NCI-H526 (cell line): ENCODE results near the gene ASPRV1.
A peak's percentile ranks its signal among the peaks of the same experiment; 100 is the strongest.
"Not testable (repeated sequence)": the region's sequence is repeated elsewhere in the genome, so short reads cannot be mapped to it uniquely, and the experiment has no call there.

ENCODE experiments used
- DNase-seq, 2 experiments: peaks; one replicate each; lab custom pipeline; 2025; lab: John Stamatoyannopoulos, UW

Gene ASPRV1

DNA sequence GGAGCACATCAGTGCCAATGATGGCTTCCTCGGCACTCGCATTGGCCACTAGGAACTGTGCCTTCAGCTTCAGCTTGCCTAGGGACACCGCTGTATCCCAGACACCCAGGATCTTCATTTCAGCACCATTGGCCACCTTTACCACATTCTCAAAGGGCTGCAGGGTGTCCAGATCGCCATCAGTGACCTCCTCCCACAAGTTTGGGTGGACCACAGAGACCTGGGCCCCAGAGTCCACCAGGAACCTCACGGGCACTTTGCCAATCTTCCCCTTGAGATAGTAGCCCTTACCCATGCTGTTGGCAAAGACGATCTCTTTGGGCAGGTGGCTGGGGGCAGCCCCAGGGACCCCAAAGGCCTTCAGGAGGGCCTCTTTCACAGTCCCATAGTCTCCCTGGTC lies 610 bp downstream of the ASPRV1 start:
- no peak for DNase-seq

DNA sequence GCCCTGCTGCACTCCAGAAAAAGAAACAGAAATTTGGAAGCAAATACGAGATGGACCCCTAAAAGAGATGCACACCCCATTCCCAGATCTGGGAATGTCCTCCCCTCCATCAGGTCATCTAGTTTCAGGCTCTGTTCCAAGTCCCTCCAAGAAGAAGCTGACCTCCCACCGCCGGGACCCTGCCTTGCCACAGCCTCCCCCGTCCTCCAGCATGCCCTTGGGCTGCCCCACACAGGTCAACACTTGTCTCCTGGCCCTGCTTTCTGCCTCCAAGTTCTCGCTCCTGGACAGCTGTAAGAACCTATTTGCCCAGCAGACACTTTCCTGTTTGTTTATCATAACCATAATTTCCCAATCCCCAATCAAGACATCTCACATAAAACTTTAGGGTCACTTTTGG lies 2.0 kb downstream of the ASPRV1 start:
- no peak for DNase-seq

DNA sequence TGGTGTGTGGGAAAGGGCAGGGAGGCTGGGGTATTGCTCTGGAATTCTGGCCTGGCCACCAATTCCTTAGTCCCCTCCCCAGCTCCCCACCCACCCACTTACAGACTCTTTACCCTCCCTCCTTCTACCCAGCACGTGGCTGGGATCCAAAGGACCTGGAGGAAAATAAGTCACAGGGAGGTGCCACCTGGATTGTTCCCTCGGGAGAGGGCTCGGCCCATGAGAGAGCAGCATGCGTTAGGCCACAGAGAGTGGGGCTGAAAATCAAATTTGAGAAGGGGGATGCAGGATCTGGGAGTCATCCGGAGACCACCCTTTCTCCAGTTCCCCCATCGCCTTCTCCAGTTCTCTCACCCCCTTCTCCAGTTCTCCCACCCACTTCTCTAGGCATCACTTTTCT lies 3.0 kb downstream of the ASPRV1 start:
- no peak for DNase-seq

DNA sequence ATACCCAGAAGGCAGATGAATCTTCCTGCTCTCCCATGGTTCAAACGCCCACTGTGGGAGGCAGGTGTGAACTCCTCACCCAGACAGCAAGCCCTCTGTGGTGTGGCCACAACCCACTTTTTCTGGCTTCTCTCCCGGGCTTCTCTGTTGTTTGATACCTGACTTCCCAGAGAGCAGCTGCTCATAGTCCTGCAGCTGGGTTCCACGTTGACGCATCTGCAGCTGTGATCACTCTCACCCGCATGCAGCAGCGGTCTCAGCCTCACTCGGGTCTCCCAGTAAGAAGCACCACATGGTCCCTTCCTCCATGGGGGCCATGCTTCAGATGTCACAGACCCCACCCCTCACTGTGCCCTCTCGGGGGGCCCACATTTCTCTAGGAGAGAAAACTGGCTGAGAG lies 3.5 kb downstream of the ASPRV1 start:
- peak in 1 of 2 experiments; percentile 5 for DNase-seq

DNA sequence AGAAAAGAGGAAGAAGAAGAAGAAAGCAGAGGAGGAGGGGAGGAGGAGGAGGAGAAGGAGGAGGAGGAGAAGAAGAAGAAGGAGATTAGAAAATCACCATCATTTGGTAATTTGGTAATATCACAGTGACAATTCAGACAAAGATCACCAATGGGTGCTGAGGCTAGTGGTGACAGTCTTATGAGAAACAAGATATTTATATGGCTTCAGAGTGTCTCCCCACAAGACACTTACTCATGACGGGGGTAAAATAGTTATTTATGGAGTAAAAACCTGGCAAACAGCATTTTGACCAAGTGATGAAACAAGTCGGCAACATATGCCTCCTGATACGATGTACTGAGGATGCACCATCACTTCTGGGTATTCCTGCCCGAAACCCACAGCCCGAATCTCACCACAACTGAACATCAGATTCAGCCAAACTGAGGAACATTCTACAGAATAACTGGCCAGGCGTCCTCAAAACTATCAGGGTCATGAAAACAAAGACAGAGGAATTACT lies 4.9 kb downstream of the ASPRV1 start:
- no peak for DNase-seq

DNA sequence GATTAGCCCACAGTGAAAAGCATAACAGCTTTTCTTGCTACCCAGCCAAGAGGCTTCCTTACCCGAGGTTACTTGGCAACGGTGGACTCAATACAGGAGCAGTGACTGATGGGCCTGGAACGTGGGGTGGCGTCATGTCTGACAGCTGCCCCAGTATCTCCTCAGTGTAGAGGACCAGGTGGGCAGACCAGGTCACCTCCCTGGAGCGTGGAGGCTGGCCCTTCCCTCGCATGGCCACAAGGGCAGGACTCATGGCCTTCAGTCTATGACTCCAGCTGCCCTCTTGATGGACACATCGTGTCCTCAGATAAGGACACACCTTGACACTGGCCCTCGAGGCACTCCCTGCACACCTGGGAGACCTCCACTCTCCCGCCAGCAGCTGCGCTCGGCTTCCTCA lies 6.4 kb downstream of the ASPRV1 start:
- no peak for DNase-seq

DNA sequence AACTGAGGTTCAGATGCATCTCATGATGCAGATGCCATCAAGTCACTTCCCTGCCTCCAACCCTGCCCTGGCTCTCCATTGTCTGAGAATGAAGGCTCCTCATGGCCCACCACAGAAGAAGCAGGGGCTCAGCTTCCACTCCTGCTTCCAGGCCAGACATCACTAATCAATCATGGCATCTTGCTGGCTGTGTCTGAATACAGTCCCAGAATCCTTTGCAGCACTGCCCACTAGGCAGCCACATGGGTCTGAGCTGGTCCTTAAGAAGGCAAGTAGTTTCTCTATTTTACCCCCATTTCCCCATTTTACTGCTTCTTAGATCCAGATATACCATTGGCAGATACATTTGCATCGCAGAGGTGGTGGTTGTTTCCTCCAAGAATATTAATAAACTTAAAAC lies 7.3 kb downstream of the ASPRV1 start:
- no peak for DNase-seq

DNA sequence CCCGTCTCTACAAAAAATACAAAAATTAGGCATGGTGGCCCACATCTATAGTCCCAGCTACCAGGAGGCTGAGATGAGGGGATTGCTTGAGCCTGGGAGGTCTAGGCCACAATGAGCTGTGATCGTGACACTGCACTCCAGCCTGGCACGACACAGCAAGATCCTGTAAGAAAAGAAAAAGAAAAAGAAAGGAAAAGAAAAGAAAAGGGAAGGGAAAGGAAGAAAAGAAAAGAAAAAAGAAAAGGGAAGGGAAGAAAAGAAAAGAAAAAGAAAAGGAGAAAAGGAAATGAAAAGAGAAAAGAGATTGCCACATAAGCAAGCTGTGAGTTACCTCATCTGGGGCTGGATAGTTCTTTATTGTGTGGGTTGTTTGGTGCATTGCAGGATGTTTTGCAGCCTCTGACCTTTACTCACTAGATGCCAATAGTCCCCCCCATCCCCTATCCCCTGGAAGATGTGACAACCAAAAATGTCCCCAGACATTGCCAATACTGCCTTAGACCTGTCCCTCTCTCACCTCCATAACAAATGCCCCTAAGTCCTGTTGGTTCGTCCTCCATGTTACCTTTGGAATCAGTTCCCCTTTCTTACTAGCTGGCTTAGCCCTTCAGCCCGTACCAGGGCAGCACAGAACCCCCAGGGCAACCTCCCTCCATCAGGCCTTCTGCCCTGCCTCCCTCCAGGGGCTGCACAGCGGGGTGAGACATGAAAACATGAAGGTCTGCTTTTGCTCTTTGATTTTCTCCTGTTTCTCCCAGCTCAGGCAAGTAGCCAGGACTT lies 8.9 kb downstream of the ASPRV1 start:
- no peak for DNase-seq

DNA sequence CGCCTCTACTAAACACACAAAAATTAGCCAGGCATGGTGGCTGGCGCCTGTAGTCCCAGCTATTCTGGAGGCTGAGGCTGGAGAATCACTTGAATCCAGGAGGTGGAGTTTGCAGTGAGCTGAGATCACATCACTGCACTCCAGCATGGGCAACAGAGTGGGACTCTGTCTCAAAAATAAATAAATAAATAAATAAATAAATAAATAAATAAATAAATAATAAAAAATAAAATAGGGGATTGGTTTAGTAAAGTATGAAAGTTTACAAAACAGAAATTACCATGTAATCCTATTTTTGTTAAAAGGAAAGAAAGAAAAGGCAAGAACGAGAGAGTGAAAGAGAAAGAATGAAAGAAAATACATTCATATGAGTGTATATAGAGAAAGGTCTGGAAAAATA lies 10.8 kb downstream of the ASPRV1 start:
- DNase-seq: not testable (repeated sequence)

DNA sequence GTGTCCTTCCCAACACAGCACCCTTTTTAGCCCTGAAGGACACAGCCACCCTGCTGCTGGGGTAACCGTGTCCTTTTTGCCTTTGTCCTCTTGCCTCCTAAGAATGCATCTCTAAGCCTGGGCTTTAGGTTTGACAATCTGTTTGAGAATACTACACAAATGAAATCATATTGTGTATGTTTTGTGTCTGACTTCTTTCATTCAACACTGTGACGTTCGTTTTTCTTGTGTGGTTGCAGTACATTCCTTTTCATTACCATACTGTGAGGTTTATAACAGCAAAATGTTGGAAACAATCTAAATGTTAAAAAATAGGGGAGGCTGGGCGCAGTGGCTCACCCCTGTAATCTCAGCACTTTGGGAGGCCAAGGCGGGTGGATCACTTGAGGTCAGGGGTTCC lies 11.2 kb downstream of the ASPRV1 start:
- DNase-seq: no peak

DNA sequence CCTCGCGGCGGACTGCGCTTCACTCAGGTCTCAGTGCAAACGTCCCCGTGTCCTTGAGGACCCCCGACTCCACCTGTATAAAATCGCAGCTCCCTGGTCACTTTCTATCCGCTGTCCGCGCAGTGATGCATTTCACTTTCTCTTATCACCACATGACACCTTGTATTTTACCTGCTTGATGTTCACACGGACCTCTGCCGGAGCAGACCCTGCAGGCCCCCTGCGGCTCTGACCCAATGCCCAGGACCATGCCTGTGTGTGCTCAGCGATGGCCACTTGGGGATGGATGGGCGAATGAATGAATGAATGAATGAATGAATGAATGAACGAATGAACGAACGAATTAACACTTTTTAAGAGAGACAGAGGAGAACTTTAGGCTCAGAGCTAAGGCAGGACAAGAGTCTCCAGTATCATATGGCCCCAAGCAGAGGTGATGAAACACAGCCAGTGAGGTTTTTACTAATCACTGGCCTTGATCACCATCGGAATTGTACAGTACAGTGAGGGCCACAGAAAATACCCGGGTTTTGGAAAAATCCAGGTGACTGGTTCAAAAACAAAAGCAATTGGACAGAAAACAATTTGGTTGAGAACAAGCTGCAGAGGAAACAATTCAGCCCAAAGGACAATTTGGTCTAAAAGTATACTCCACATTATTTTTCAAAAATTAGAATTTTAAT lies 12.3 kb downstream of the ASPRV1 start:
- no peak for DNase-seq

DNA sequence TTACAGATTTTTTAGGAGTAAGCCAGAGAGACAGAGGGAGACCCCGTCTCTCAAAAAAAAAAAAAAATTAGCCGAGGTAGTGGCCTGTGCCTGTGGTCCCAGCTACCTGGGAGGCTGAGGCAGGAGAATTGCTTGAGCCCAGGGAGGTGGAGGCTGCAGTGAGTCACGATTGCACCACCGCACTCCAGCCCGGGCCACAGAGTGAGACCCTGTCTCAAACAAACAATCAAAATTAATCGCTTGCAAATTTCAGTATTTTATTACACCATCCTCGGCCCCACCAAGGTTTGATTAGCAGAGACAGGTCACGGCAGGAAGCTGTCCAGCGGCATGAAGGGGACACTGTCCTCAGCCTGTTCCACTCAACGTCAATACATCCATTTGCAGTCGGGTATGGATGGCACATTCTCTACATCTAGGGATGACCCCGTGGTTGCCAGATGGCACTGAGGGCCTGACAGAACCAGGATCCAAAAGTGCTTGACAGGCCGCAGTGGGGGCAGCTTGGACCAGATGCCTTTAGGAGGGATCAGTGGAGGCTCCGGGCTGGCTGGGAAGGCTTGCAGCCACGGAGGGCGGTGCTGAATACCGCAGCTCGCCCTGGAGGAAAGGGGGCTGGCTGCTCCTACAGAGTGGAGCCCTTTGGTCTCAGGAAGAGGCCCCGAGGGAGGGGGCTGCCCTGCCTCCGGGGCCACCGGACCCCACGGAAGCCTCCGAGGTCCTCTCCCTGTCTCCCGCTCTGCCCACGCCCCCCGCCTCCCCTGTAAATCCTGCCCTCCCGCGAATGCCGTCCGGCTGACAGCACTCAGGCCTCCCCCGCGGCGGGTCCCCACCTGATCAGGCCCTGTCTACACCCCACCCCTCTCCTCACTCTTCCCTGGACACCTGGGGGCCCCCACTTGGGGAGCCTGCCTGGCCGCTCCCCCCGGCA lies 13.1 kb downstream of the ASPRV1 start:
- DNase-seq: peak in 1 of 2 experiments; percentile 16

DNA sequence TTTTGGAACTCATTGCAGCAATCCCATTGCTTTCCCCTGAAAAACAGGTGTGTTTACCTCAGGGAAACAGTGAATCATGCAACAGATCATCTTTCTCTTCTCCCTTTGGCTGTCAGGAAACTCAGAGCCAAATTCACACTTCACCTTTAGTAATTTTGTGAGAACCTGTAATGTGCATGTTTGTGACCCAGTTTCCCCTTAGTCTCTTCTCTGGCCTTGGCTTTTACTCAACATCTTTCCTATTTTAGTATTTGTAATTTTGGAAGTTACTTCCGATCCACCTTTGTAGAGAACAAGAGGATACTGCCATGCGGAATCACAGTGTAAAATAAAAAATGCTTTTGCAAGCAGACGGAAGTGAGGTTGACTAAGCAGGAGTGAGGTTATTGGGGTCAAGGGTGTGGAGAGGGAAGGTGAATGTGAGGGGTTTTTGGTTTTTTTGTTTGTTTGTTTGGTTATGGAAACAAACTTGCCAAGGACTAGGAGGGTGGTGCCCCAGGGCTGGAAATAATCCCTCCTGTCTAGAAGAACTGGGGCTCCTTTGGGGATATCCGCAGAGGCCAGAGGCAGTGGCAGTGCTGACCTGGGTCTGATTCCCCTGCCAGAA lies 14.0 kb downstream of the ASPRV1 start:
- DNase-seq: no peak

DNA sequence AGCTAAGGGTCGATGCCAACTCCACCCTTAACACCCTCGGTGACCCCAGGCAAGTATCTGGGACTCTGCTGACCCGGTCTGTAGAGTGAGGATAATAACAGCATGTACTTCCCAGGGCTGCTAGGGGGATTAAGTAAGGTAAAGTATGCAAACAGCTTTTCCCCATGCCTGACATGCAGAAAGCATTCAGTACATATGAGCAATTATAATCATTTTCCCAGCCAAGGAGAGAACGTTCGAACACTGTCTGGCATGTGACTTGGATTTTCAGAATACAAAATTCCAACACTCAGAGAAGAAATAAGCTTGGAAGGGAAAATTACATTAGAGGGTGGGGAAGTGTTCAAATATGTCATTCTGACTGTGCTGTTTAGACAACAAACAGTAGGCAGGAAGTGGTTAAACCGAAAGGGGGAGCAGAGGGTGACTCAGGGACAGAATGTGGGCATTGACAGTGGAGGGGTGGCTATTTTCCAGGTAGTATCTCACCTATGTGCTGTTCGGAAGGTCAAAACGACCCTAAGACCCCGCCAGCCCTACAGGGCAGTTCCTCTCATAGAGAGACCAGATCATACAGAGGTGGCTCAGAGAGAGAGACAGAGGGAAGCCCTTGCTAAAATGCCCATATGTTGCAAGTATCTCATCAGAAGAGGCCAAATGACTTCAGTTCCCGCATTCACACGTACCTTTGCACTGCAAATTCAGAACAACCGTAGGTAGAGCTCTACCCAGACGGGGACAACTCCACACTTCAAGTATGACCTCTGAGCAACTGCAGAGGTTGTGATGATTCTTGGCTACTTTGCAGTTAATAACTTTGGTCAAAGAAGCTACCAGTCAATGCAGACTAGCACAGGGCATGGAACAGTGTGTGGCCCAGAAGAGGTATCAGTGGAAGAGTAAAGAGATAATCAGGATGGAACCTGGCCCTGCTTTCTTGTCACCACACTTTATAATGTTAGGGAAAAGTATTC lies 14.8 kb downstream of the ASPRV1 start:
- no peak for DNase-seq

DNA sequence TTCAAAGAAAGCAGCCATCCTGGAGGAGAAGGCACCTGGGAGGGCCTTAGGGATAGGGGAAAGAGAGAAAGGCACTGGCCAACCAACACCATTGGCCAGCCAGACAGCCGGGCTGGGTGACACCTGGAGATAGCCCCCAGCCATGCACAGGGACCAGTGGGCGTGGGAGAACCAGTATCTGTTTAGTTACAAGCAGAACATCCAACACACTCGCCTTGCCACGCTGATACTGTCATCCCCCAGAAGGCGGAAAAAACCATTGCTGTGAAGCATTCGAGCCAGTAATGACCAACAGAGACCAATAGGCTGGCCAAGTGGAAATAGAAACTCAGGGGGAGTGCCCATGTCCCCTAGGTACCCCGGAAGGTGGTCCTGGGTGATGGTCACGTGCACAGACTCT lies 15.5 kb downstream of the ASPRV1 start:
- DNase-seq: no peak

DNA sequence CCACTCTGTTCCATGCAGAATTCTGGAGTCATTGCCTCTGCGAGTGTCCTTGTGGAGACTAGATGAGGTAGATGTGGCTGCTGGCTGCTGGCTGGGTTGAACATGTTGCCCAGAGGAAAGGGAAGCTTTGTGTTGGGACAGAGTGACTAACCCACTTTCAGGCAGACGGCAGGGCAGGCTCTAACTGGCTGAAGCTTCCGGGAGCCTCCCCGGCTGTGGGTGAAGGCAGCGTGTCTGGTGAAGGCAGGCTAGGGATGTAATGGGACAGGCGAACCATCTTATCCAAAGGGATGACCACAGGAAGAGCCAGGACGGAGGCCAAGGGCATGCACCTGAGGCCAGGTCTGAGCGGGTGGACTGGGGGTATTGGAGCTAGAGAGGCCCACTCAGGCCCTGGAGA lies 16.0 kb downstream of the ASPRV1 start:
- no peak for DNase-seq

DNA sequence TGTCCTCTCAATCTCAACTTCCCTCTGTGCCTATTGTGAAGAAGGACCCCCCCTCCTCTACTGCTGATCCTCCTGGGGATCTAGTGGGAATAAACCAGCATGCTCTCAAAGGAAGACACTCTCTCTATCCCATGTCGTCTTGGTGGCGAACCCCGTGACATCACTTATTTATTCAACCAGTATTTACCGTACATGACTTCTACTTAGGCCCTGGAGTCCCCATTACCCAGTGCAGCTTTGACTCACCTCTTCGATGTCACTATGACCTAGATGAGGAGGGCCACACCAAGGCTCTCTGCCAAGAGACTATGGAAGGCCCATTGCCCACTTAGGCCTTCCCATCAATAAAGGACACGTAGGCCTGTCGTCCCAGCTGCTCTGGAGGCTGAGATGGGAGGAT lies 16.7 kb downstream of the ASPRV1 start:
- DNase-seq: no peak

DNA sequence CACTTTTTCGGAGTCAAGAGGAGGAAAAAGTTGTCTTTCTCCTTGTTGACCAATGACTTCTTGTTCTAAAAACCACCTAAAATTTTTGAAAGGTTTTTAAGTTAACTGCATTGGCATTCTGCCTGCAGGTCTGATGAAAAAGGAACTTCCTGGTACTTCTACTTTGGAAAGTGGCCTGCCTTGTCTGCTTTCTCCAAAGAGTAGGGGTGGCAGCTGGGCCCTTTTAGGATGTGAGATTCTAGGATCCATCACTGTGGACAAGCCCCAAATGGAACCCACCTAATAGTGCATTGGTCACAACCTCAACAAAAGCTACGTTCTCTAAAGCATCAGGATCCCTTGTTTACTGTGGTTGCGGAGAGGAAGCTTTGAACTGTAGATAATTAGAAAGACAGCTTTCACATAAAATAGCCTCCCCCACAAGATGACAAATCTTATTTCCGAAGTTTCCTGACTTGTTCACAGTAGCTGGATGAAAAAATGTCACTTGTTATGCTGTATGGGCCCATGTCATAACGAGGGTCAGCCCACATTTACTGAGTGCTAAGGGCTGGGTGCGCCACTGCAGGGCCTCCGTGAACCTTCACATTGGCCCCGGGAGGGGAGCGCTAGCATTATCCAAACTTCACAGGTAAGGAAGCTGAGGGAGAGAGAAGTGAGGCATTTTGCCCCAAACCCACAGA lies 17.4 kb downstream of the ASPRV1 start:
- DNase-seq: no peak

DNA sequence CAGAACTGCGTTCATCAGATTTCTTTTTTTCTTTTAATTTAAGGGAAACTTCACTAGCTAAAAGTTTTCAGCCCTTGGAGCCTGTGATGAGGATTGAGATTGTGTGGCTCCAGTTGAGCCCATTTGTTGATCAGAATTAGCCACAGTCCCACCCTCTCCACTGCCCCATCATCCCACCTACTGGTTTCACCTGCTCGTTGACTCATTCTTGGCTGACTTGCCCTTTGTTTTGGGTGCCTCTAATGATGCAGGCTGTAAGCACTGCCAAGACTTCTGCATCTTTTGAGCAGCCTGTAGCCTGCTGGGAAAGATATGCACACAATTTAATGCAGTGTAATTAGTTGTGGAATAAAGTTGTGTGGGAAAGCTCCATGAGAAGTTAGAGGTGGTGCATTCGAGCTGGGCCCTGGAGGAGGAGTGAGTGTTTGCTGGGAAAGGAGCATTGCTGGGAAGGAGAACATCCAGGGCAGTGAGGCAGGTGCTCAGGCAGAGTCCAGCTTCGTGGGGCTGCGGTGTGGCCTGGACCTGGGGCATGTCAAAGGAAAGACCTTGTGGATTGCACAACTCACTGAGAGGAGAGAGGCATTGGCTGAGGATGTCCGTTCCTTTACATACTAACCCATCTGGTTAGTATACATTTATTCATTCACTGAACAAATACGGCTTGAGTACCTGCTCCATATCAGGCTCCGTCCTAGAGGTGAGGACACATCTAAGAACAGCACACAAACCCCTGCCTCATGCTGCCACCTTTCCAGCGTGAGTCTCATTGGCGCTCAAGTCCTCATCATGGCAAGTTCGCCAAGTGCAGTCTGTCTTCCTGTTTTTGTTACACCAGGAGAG lies 18.2 kb downstream of the ASPRV1 start:
- no peak for DNase-seq
